GM18951 (cell line): ENCODE results near the gene DCBLD1.
"Not testable (repeated sequence)": the region's sequence is repeated elsewhere in the genome, so short reads cannot be mapped to it uniquely, and the experiment has no call there.

Source experiments
- POLR2A ChIP-seq: IDR thresholded peaks from 4 replicates; pipeline ENCODE4 v1.6.1; 2011; ENCODE audit warnings: mild to moderate bottlenecking; ENCODE audit not compliant: insufficient read length, insufficient read depth; ENCODE audit errors: extremely low read depth
- in situ Hi-C: fragments of 300-500 bp; cut with MboI; formaldehyde crosslinking; loops from one replicate; pipeline ENCODE4 v1.12.0; 2022; ENCODE audit warnings: low sequenced_read_pairs, mixed read lengths, inconsistent platforms; ENCODE audit not compliant: unreplicated experiment

DCBLD1 gene

GRCh38 chr6:117459204-117459944 is 23.1 kb upstream of the DCBLD1 start:
- no peak for TF ChIP-seq POLR2A
- in situ Hi-C loops, result no loop called here

DNA sequence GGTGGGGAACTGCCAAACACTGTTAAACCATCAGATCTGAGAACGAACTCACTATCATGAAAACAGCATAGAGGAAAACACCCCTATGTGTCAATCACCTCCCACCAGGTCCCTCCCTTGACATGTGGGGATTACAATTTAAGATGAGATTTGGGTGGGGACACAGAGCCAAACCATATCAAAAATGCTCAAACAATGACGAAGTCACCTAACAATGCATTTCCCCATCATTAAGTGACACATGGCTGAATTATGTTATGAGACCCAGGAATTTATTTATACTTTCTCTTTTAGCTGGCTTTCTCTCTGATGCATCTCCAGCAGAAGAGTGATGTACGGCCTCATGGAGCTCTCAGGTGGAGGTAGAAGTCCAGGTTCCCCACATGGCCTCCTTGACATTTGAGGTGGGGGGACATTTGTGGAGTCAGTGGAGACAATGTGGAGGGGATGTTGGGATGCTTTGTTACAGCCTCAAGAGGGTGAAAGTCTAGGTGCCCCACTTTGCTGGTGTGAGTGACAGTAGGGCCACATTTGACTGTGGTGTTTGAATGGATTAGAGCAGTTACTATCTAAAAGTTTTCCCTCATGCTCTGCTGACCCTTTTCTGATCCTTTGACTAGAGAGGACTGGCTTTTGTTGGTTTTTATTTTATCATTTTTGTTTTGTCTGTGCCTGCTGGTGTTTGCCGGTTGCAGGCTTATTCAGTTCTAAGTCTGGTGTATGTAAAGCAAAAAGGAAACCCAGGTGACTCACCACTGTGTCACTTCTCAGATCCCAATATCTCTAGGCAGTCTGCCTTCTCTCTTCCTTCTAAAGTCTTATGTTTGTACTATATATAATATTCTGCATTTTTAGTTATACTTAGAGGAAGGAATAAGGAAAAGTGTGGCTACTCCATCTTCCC is 18.5 kb upstream of the DCBLD1 start:
- no peak for TF ChIP-seq POLR2A
- in situ Hi-C loops, result no loop called here

DNA sequence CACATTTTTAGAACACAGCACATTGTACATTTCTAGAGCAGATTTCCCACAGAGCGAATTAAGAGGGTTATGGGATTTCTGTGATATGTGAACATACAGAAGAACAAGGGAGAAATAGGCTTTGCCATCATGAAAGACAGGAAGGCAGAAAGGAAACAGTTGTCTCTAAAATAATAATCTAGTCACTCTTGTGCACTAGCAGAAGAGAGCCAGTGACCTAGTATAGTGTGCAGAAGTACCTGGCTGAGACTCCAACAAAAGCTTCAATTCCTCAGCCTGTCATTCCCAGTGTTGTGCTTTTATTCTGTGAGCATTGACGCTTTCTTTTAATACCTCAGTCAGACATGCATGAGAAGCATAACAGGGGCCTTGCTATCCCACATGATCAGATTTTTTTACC is 17.8 kb upstream of the DCBLD1 start:
- in situ Hi-C loops, result no loop called here
- TF ChIP-seq POLR2A, result no peak

- TF ChIP-seq POLR2A, result no peak
- in situ Hi-C loops, result no loop called here
Measured at GRCh38 chr6:117465691-117466090, 16.8 kb upstream of the DCBLD1 start.

- in situ Hi-C loops, result no loop called here
Measured at GRCh38 chr6:117467876-117468275, 14.6 kb upstream of the DCBLD1 start.

DNA sequence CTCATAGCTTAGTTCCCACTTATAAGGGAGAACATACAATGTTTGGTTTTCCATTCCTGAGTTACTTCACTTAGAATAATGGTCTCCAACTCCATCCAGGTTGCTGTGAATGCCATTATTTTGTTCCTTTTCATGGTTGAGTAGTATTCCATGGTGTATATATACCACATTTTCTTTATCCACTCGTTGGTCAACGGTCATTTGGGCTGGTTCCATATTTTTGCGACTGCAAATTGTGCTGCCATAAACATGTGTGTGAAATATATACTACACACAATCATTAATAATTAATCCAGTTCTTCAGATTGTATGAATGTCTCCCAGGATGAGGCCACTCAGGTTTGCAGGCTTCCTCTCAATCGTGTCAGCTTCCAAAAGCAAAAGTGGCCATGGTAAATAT is 13.9 kb upstream of the DCBLD1 start:
- in situ Hi-C loops, result not testable (repeated sequence)

More at GRCh38 chr6:117467876-117468275, 14.6 kb upstream of the DCBLD1 start:
- no peak for TF ChIP-seq POLR2A

DNA sequence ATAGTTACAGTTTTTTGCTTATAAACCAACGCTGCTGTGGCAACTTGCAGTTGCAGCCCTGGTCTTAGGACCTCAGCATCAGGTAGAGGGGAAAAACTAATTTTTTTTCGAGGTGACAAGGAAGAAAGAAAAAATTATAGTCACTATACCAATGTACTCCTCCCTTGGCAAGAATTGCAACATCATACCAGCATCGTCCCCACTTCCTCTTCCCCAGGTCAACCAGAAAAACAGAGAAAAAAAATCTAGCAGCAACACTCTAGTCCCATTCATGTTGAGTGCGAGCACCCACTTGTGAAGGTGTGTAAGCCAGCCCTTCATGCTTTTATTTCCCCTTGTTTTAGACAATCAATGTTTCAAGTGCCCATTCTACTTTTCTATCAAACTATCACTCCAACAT is 13.1 kb upstream of the DCBLD1 start:
- no peak for TF ChIP-seq POLR2A
- in situ Hi-C loops, result no loop called here

GRCh38 chr6:117469791-117470190 is 12.7 kb upstream of the DCBLD1 start:
- TF ChIP-seq POLR2A, result no peak
- in situ Hi-C loops, result no loop called here

- TF ChIP-seq POLR2A, result no peak
- in situ Hi-C loops, result no loop called here
Measured at GRCh38 chr6:117472667-117473066, 9.8 kb upstream of the DCBLD1 start.

- in situ Hi-C loops, result no loop called here
- no peak for TF ChIP-seq POLR2A
Measured at GRCh38 chr6:117473401-117473800, 9.1 kb upstream of the DCBLD1 start.

DNA sequence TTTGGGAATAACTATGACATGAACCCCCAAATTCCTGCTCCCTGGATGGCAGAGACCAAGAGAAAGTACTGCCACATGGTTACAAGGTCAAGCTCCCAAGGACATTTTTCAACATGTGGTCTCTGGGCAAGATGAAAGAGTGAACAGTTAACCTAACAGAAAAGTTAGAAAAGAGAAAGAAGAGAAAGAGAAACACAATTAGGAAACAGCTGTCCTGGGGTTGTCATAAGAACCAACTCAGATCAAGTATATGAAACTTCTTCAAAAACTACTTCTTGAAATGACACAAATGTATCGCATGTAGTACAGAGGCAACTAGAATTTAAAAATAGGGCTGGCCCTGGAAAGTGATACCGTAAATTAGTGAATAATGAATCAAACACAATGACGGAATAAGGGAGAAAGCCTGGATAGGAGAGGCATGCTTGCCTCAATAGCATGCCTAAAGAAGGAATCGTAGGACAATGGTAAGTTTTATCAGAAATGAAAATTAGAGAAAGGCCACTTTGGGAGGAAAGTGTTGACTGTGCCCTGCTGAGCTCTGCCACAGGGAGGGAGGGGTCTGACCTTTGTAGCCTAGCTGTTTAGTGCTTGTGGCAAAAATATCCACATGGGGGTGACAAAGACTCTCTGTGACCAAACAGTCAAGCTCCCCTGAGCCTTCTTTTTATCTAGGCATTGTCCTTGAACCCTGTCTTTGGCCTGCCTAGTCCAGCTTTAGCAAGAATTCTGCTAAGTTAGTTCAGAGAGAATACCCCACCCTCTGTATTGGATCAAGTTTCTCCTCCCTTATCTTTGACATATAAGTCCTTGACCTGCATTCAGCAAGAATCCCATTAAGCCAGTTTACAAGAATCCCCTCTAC is 4.3 kb upstream of the DCBLD1 start:
- in situ Hi-C loops, result no loop called here
- TF ChIP-seq POLR2A, result no peak

- TF ChIP-seq POLR2A, result no peak
- in situ Hi-C loops, result no loop called here
Measured at GRCh38 chr6:117478853-117479231, 3.6 kb upstream of the DCBLD1 start.

DNA sequence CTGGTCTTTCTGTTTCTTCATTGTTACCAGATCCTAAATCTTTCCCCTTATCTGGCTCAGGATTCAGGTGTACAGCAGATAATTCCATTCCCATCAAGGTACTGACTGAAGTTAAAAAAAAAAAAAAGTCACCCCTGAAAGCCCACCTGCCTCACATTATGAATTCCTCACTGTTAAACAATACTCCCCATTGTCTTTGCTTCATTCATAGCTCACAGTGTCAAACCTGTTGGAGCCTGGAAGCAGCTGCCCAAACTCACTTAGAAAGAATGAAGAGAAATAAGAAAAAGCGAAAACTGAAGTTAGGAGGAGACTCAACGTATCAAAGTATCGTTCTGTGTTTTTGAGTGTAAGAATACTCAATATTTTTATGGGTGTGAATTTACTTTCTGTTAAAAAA is 1.8 kb upstream of the DCBLD1 start:
- no peak for TF ChIP-seq POLR2A
- in situ Hi-C loops, result no loop called here
